Lung (tissue), 16 donors: Measurements from ENCODE around the gene ARID1A. TPM values are rescaled to one million over a fixed set of nuclear protein-coding genes. Genes with fewer than 3 reads are reported as not detected.
"Not testable (repeated sequence)": the region's sequence is repeated elsewhere in the genome, so short reads cannot be mapped to it uniquely, and the experiment has no call there.

Experiments
- ATAC-seq: fragments of 200-7000 bp; cut with Tn5 transposase; one replicate; pipeline ENCODE4 v1.9.1; 2020; ENCODE audit warnings: moderate number of reproducible peaks; ENCODE audit not compliant: insufficient read depth, low FRiP score
- DNase-seq, 3 donors: peaks; one replicate each; pipeline ENCODE4 v3.0.0-alpha.2; 2013 to 2017
- H3K27ac ChIP-seq, 2 donors: one replicate each; pipeline ENCODE4 v1.5.1; 2013; ENCODE audit warnings: mild to moderate bottlenecking in 2 of 2, moderate library complexity in 2 of 2, control low read depth in 1 of 2, inconsistent platforms in 1 of 2, low read depth in 1 of 2, low read length in 1 of 2
- H3K27me3 ChIP-seq, 3 donors: one replicate each; pipeline ENCODE4 v1.5.1; 2013; ENCODE audit warnings: low read length in 2 of 3; ENCODE audit not compliant: control insufficient read depth in 3 of 3, insufficient read depth in 3 of 3
- H3K36me3 ChIP-seq, 4 donors: one replicate each; pipeline ENCODE4 v1.5.1; 2013; ENCODE audit warnings: low read length in 4 of 4, mild to moderate bottlenecking in 1 of 4, moderate library complexity in 1 of 4; ENCODE audit not compliant: control insufficient read depth in 4 of 4, insufficient read depth in 4 of 4
- H3K4me1 ChIP-seq, 5 donors: one replicate each; pipeline ENCODE4 v1.5.1; 2013; ENCODE audit warnings: low read length in 5 of 5, mild to moderate bottlenecking in 2 of 5, moderate library complexity in 1 of 5; ENCODE audit not compliant: control insufficient read depth in 5 of 5, insufficient read depth in 5 of 5
- H3K4me3 ChIP-seq: one replicate; pipeline ENCODE4 v1.5.1; 2013; ENCODE audit warnings: mild to moderate bottlenecking, control low read depth, moderate library complexity
- H3K9ac ChIP-seq, 2 donors: one replicate each; pipeline ENCODE4 v1.5.1; 2013; ENCODE audit warnings: low read length in 2 of 2, control low read depth in 1 of 2; ENCODE audit not compliant: insufficient read depth in 1 of 2
- H3K9me3 ChIP-seq, 4 donors: one replicate each; pipeline ENCODE4 v1.5.1; 2013; ENCODE audit warnings: low read length in 3 of 4, mild to moderate bottlenecking in 1 of 4, moderate library complexity in 1 of 4; ENCODE audit not compliant: control insufficient read depth in 4 of 4, insufficient read depth in 3 of 4
- WGBS, 2 donors: extraction: QIAGEN DNeasy Blood & Tissue Kit; methylation state at CpG; one replicate each; pipeline ENCODE4 v1.1.7; 2013; 5-methylcytosine and 5-hydroxymethylcytosine counted together
- long read RNA-seq, 5 donors: transcript quantifications; one replicate each; lab custom pipeline, GENCODE V29; 2026
- polyA plus RNA-seq, 2 donors: library from polyadenylated mRNA; stranded (reverse); fragments of 200-250 nt; gene quantifications; one replicate each; pipeline ENCODE4 v1.2.1, GENCODE V29; 2013
- total RNA-seq, 2 donors: library from RNA; depleted of rRNA in 1 of 2; stranded (reverse); fragments of >200 nt in 1 of 2; gene quantifications; one replicate each; pipeline ENCODE4 v1.2.1, GENCODE V29; 2014 to 2021
- TF ChIP-seq, protein P1 (sequence below): IDR thresholded peaks from 2 replicates; pipeline ENCODE4 v1.5.1; 2012; ENCODE audit warnings: mild to moderate bottlenecking; ENCODE audit errors: control extremely low read depth, extremely low read depth
- donor health status: control.
- donor health status: control.
- donor health status: Bipolar disorder and iron deficiency.
- donor health status: healthy.
- donor health status: DM: yes; HTN: yes; CAD: no.

Gene ARID1A
- 100 to 1,000 TPM in 1 of 2 donors, 10 to 100 TPM in 1; 71.2 to 119 TPM for total RNA-seq
- polyA plus RNA-seq: 10 to 100 TPM; 16.1 to 28.9 TPM
- long read RNA-seq, donor 1, transcript ARID1A-217 (1 exons, 3,046 nt): major isoform, 53 of 122 reads
- long read RNA-seq, donor 1, partial matches to known transcripts: 65 of 122 reads
- long read RNA-seq, donor 1, other reads (novel, unspliced or antisense): 0 of 122 reads
- long read RNA-seq, donor 2, transcript ARID1A-217 (1 exons, 3,046 nt): major isoform, 30 of 45 reads
- long read RNA-seq, donor 2, partial matches to known transcripts: 15 of 45 reads
- long read RNA-seq, donor 2, other reads (novel, unspliced or antisense): 0 of 45 reads
- long read RNA-seq, donor 3, transcript ARID1A-217 (1 exons, 3,046 nt): major isoform, 44 of 76 reads
- long read RNA-seq, donor 3, partial matches to known transcripts: 30 of 76 reads
- long read RNA-seq, donor 3, other reads (novel, unspliced or antisense): 0 of 76 reads
- long read RNA-seq, donor 4, transcript ARID1A-217 (1 exons, 3,046 nt): major isoform, 31 of 78 reads
- long read RNA-seq, donor 4, partial matches to known transcripts: 44 of 78 reads
- long read RNA-seq, donor 4, other reads (novel, unspliced or antisense): 0 of 78 reads
- long read RNA-seq, donor 5, transcript ARID1A-217 (1 exons, 3,046 nt): major isoform, 82 of 210 reads
- long read RNA-seq, donor 5, partial matches to known transcripts: 123 of 210 reads
- long read RNA-seq, donor 5, other reads (novel, unspliced or antisense): 0 of 210 reads

GRCh38 chr1:26695356-26696118 is at the start of gene ARID1A:
Gene ARID1A (plus strand): TSS chr1:26696015. CDS start chr1:26696404, 389 bp downstream.
- peak within 1 kb of the TSS in 1 of 2 donors; percentile 72 for H3K9ac ChIP-seq
- ATAC-seq (peak; percentile 79), DNase-seq (peak; percentile 98 to 99 (median 99))
- peak within 1 kb of the TSS; percentile 95 to 99 for H3K27ac ChIP-seq
- TF ChIP-seq, protein P1, sequence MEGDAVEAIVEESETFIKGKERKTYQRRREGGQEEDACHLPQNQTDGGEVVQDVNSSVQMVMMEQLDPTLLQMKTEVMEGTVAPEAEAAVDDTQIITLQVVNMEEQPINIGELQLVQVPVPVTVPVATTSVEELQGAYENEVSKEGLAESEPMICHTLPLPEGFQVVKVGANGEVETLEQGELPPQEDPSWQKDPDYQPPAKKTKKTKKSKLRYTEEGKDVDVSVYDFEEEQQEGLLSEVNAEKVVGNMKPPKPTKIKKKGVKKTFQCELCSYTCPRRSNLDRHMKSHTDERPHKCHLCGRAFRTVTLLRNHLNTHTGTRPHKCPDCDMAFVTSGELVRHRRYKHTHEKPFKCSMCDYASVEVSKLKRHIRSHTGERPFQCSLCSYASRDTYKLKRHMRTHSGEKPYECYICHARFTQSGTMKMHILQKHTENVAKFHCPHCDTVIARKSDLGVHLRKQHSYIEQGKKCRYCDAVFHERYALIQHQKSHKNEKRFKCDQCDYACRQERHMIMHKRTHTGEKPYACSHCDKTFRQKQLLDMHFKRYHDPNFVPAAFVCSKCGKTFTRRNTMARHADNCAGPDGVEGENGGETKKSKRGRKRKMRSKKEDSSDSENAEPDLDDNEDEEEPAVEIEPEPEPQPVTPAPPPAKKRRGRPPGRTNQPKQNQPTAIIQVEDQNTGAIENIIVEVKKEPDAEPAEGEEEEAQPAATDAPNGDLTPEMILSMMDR: peak; percentile 1
- peaks cover 0 to 5% (median 0%) of the 10 kb centered on the region in 4 donors for H3K36me3 ChIP-seq
- WGBS, 2 donors: 0% methylated on average over 35 to 75 of the region's 80 CpGs
- peaks cover 3 to 44% (median 23%) of the 10 kb centered on the region in 5 donors for H3K4me1 ChIP-seq
- no peaks in the 10 kb centered on the region for H3K27me3 ChIP-seq
- H3K4me3 ChIP-seq: peak within 1 kb of the TSS; percentile 86
- no peaks in the 10 kb centered on the region for H3K9me3 ChIP-seq

GRCh38 chr1:26664802-26665201 is 31.0 kb upstream of the ARID1A start:
- no peak overlapping the region for H3K27ac ChIP-seq
- ATAC-seq: no peak
- no peak for DNase-seq
- H3K36me3 ChIP-seq: no peaks in the 10 kb centered on the region
- no peaks in the 10 kb centered on the region for H3K27me3 ChIP-seq
- H3K4me3 ChIP-seq: no peak overlapping the region
- no peaks in the 10 kb centered on the region for H3K4me1 ChIP-seq
- no peaks in the 10 kb centered on the region for H3K9me3 ChIP-seq
- H3K9ac ChIP-seq: no peak overlapping the region
- TF ChIP-seq, protein P1: no peak
- 83 to 85% methylated on average over 2 of the region's 2 CpGs for WGBS, 2 donors

DNA sequence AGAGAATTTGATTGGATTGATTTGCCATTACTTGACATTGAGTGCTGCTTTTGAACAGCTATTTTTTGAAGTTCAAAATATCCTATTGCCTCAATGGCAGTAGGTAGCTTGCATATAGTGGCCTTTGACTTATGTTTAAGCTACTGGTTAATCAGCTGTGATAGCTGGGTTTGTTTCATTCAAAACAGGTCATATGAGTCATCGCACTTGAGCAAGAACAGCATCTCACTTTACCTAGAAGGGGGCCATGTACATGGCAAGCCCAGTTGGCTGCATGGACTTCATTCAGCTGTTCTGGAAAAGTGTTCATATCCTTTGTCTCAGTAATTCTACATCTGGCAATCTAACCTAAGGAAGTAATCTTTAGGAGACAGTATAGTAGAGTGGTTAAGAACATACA is 29.0 kb upstream of the ARID1A start:
- ATAC-seq (no peak), DNase-seq (no peak)
- Histone ChIP-seq H3K27ac (no peak overlapping the region), H3K9ac (no peak overlapping the region), H3K36me3 (no peaks in the 10 kb centered on the region), H3K4me1 (no peaks in the 10 kb centered on the region), H3K4me3 (no peak overlapping the region), H3K27me3 (no peaks in the 10 kb centered on the region), H3K9me3 (no peaks in the 10 kb centered on the region)
- WGBS, 2 donors: 92 to 95% methylated on average over 1 of the region's 1 CpG
- TF ChIP-seq, protein P1: no peak

DNA sequence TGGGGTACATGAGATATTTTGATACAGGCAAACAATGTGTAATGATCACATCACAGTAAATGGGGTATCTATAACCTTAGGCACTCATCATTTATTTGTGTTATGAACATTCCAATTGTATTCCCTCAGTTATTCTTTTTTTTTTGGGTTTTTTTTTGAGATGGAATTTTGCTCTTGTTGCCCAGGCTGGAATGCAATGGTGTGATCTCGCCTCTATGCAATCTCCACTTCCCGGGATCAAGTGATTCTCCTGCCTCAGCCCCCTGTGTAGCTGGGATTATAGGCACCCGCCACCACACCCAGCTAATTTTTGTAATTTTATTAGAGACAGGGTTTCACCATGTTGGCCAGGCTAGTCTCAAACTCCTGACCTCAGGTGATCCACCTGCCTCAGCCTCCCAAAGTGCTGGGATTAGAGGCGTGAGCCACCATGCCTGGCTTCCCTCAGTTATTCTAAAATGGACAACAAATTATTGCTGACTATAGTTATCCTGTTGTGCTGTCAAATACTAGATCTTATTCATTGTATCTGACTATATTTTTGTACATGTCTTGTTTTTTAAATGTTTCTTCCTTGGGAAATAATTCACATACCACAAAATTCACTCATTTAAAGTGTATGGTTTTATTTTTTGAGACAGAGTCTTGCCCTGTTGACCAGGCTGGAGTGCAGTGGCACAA is 27.6 kb upstream of the ARID1A start:
- DNase-seq, ATAC-seq, H3K4me3 ChIP-seq, H3K9me3 ChIP-seq, H3K9ac ChIP-seq, H3K36me3 ChIP-seq, H3K27ac ChIP-seq, H3K27me3 ChIP-seq, H3K4me1 ChIP-seq: not testable (repeated sequence)
- WGBS, 2 donors: 89 to 92% methylated on average over 4 of the region's 4 CpGs
